GM18858 (cell line): ENCODE measurements around the gene CLN6.
"Not testable (repeated sequence)": the region's sequence is repeated elsewhere in the genome, so short reads cannot be mapped to it uniquely, and the experiment has no call there.

ENCODE experiments used
- ATAC-seq: cut with Tn5 transposase; IDR thresholded peaks from one replicate; pipeline ENCODE4 v1.9.1; 2021; ENCODE audit not compliant: unreplicated experiment

CLN6 gene

GRCh38 chr15:68224108-68224507 lies 5.4 kb downstream of the CLN6 start:
- ATAC-seq: no peak

GRCh38 chr15:68223171-68223570 lies 6.4 kb downstream of the CLN6 start:
- no peak for ATAC-seq

- not testable (repeated sequence) for ATAC-seq
Measured at GRCh38 chr15:68222432-68222743, 7.1 kb downstream of the CLN6 start.

- ATAC-seq: not testable (repeated sequence)
Measured at GRCh38 chr15:68221530-68222431, 7.7 kb downstream of the CLN6 start.

GRCh38 chr15:68220967-68221366 lies 8.6 kb downstream of the CLN6 start:
- no peak for ATAC-seq

- no peak for ATAC-seq
Measured at GRCh38 chr15:68220489-68220888, 9.0 kb downstream of the CLN6 start.

GRCh38 chr15:68218847-68219798 lies 10.4 kb downstream of the CLN6 start:
- ATAC-seq: no peak

GRCh38 chr15:68218331-68218730 lies 11.2 kb downstream of the CLN6 start:
- ATAC-seq: no peak

GRCh38 chr15:68217341-68217740 lies 12.2 kb downstream of the CLN6 start:
- no peak for ATAC-seq

GRCh38 chr15:68214838-68215254 lies 14.7 kb downstream of the CLN6 start:
- ATAC-seq: no peak

GRCh38 chr15:68213991-68214837 lies 15.3 kb downstream of the CLN6 start:
- ATAC-seq: no peak

- not testable (repeated sequence) for ATAC-seq
Measured at GRCh38 chr15:68213491-68213845, 16.1 kb downstream of the CLN6 start.

- no peak for ATAC-seq
Measured at GRCh38 chr15:68211656-68212320, 17.7 kb downstream of the CLN6 start.

GRCh38 chr15:68210821-68211655 lies 18.5 kb downstream of the CLN6 start:
- ATAC-seq: no peak

- ATAC-seq: no peak
Measured at GRCh38 chr15:68210409-68210756, 19.1 kb downstream of the CLN6 start.

GRCh38 chr15:68209735-68210408 lies 19.7 kb downstream of the CLN6 start:
- peak; percentile 51 for ATAC-seq

- ATAC-seq: no peak
Measured at GRCh38 chr15:68209272-68209671, 20.3 kb downstream of the CLN6 start.

GRCh38 chr15:68208636-68209240 lies 20.8 kb downstream of the CLN6 start:
- ATAC-seq: no peak

GRCh38 chr15:68208136-68208535 lies 21.4 kb downstream of the CLN6 start:
- ATAC-seq: no peak
